K562 treated with DMSO at 1 percent for 48 hours (cell line): Measurements from ENCODE around the gene MAP2. TPM values are rescaled to one million over a fixed set of nuclear protein-coding genes. Genes with fewer than 3 reads are reported as not detected.

Experiments used
- total RNA-seq: library from RNA; unstranded; fragments of 300-600 nt; gene quantifications from 2 replicates; pipeline ENCODE4 v1.2.3, GENCODE V29; 2022; ENCODE audit warnings: low replicate concordance; ENCODE audit errors: extremely low read depth

MAP2 gene, protein sequence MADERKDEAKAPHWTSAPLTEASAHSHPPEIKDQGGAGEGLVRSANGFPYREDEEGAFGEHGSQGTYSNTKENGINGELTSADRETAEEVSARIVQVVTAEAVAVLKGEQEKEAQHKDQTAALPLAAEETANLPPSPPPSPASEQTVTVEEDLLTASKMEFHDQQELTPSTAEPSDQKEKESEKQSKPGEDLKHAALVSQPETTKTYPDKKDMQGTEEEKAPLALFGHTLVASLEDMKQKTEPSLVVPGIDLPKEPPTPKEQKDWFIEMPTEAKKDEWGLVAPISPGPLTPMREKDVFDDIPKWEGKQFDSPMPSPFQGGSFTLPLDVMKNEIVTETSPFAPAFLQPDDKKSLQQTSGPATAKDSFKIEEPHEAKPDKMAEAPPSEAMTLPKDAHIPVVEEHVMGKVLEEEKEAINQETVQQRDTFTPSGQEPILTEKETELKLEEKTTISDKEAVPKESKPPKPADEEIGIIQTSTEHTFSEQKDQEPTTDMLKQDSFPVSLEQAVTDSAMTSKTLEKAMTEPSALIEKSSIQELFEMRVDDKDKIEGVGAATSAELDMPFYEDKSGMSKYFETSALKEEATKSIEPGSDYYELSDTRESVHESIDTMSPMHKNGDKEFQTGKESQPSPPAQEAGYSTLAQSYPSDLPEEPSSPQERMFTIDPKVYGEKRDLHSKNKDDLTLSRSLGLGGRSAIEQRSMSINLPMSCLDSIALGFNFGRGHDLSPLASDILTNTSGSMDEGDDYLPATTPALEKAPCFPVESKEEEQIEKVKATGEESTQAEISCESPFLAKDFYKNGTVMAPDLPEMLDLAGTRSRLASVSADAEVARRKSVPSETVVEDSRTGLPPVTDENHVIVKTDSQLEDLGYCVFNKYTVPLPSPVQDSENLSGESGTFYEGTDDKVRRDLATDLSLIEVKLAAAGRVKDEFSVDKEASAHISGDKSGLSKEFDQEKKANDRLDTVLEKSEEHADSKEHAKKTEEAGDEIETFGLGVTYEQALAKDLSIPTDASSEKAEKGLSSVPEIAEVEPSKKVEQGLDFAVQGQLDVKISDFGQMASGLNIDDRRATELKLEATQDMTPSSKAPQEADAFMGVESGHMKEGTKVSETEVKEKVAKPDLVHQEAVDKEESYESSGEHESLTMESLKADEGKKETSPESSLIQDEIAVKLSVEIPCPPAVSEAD (N-terminal part only)
- total RNA-seq, result not detected in 2 replicates

DNA sequence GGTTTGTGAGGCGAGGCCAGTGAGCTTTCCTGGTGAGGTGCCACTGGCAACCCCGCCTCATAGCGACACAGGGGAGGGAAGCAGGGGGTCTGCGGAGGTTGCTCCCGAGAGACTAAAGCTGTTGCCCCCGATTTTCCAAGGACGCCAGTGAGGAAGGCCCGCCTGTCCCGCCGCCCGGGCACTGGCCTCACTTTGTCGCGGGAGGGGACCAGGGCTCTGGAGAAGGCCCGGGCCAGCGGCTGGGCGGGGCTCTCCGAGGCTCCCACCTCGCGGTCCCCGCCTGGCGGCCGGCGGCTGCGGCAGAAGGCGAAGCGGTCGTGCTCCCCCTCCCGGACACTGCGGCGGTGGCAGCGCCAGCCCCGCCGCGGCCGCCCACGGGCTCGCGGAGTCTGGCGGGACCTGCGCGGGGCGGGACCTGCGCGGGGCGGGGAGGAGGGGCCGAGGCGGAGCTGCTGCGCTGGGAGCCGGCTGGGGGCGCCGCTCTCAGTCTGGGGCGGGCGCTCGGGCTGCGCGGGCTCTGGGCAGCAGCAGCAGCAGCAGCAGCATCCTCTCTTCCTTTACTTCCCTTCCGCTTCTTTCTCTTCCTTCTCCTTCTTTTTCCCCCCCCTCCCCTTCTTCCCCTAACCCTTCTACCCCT, at the start of gene MAP2:
Gene MAP2 (plus strand): TSS at position 486 of the 637 bp plus-strand sequence. CDS start 229,124 bp downstream, outside the sequence.

DNA sequence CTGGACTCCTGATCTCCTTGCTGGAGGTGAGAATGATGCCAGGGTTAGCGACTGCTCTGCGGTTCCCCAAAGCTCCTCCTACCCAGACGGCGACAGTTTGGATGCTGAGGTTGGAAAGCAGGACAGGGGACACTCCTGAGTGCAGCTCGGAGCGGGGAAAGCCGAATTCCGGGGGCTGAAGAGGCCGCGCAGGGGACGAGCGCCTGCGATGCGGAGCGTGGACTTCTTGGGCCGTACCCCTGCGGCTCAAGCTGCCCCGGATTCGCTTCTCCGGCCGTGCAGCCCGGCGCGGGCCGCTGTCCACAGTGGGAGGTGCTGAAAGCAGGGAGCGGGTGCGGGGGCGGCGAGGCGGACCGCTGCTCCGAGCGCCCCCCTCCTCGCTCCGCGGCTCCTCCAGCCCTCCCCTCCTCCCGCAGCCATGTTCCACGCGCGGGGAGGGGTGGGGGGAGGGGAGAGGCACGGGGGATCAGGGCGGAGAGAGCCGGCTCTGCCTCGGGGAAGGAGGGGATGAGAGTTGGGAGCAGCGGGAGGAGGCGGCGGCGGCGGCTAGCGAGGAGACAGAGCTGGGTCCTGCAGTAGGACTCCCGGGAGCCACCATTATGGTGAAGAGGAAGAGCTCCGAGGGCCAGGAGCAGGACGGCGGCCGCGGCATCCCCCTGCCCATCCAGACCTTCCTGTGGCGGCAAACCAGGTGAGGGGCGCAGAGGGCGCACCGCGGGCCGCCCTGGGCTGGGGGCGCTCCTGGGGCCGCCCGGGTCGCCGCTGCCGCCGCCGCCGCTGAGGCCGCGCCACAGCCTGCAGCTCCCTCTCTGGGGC, 347.8 kb downstream of the MAP2 start, which contains the start of gene UNC80:
Gene UNC80 (plus strand): TSS at position 359 of the 816 bp plus-strand sequence. CDS start 241 bp downstream, at position 600.

